Measurements from ENCODE around the gene KCNH8.

The KCNH8 gene

DNA sequence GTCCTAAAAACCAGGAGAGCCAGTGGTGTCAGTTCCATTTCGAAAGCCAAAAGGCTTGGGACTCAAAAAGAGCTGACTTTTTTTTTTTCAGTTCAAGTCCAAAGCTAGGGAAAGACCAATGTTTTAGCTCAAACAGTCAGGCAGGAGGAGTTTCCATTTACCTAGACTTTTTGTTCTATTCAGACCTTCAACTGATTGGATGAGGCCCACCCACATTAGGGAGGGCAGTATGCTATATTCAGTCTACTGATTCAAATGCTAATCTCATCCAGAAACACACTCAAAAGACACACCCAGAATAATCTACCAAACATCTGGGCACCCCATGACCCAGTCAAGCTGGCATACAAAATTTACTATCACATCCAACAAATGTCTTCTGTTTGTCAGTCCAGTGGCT lies 374.0 kb downstream of the KCNH8 start:
- Histone ChIP-seq H4K91ac (ENCODE audit: low read length) (no peak overlapping the region), H2BK12ac (ENCODE audit: low read length in 2 of 2) (no peak overlapping the region), H3K14ac (ENCODE audit: low read length in 2 of 2) (no peak overlapping the region), H4K8ac (ENCODE audit: low read length) (no peak overlapping the region), H2AK5ac (ENCODE audit: low read length, severe bottlenecking) (no peak overlapping the region), H3K27me3 (ENCODE audit: control insufficient read depth in 1 of 2, insufficient read depth in 1 of 2, low read length in 2 of 2) (no peaks in the 10 kb centered on the region), H2BK15ac (ENCODE audit: low read depth, poor library complexity, severe bottlenecking) (no peak overlapping the region), H2BK120ac (ENCODE audit: low read depth, low read length) (no peak overlapping the region), H3K18ac (ENCODE audit: low read depth in 1 of 2, low read length in 2 of 2) (no peak overlapping the region), H3K4me3 (ENCODE audit: insufficient read depth in 1 of 2, low read depth in 1 of 2, low read length in 2 of 2) (no peak overlapping the region), H3K23ac (ENCODE audit: low read length in 2 of 2) (no peak overlapping the region), H2BK5ac (ENCODE audit: low read depth, low read length, poor library complexity, severe bottlenecking) (no peak overlapping the region), H3K9ac (ENCODE audit: low read length) (no peak overlapping the region), H2AFZ (ENCODE audit: low read depth, low read length) (no peak overlapping the region), H3K4me2 (ENCODE audit: low read length, poor library complexity, severe bottlenecking) (no peak overlapping the region), H3K9me3 (ENCODE audit: control insufficient read depth, low read length) (no peaks in the 10 kb centered on the region), H3K36me3 (ENCODE audit: control insufficient read depth in 1 of 2, insufficient read depth in 2 of 2, low read depth in 1 of 2, low read length in 2 of 2) (no peaks in the 10 kb centered on the region), H3K4ac (ENCODE audit: low read depth in 1 of 2, low read length in 2 of 2) (no peak overlapping the region), H3K79me1 (replicated peaks; ENCODE audit: low read length, poor library complexity, severe bottlenecking) (no peaks in the 10 kb centered on the region), H3K27ac (ENCODE audit: low read length, poor library complexity, severe bottlenecking) (no peak overlapping the region), H3K4me1 (ENCODE audit: control insufficient read depth, insufficient read depth, low read depth, low read length) (no peaks in the 10 kb centered on the region)
- 77% methylated on average over 1 of the region's 1 CpG for WGBS
- DNase-seq = no peak

DNA sequence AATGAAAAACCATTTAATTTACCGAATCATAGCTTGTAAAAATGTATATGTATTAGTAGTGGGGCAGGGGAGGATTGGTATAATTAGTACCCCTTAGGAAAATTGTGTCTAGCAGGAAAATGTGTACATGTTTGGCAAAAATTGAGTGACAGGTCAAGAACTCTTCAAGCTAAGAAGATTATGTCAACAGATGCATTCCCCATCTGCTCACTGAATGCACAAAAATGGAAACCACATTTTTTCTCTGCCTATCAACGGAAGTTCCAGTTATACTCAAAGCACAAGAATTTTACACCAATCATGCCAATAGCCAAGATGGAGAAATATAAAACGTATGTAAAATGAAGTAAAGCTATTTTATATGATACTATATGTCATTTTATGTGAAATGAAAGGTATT lies 377.8 kb downstream of the KCNH8 start:
- WGBS = 50% methylated on average over 1 of the region's 3 CpGs
- Histone ChIP-seq H4K8ac (ENCODE audit: low read length) (no peak overlapping the region), H2BK15ac (ENCODE audit: low read depth, poor library complexity, severe bottlenecking) (no peak overlapping the region), H3K27ac (ENCODE audit: low read length, poor library complexity, severe bottlenecking) (no peak overlapping the region), H2BK5ac (ENCODE audit: low read depth, low read length, poor library complexity, severe bottlenecking) (no peak overlapping the region), H3K18ac (ENCODE audit: low read depth in 1 of 2, low read length in 2 of 2) (no peak overlapping the region), H3K4me2 (ENCODE audit: low read length, poor library complexity, severe bottlenecking) (no peak overlapping the region), H2AFZ (ENCODE audit: low read depth, low read length) (no peak overlapping the region), H3K4ac (ENCODE audit: low read depth in 1 of 2, low read length in 2 of 2) (no peak overlapping the region), H4K91ac (ENCODE audit: low read length) (no peak overlapping the region), H3K79me1 (replicated peaks; ENCODE audit: low read length, poor library complexity, severe bottlenecking) (no peaks in the 10 kb centered on the region), H3K23ac (ENCODE audit: low read length in 2 of 2) (no peak overlapping the region), H2BK12ac (ENCODE audit: low read length in 2 of 2) (no peak overlapping the region), H3K9ac (ENCODE audit: low read length) (no peak overlapping the region), H3K9me3 (ENCODE audit: control insufficient read depth, low read length) (peaks cover 3% of the 10 kb centered on the region), H3K14ac (ENCODE audit: low read length in 2 of 2) (no peak overlapping the region), H2BK120ac (ENCODE audit: low read depth, low read length) (no peak overlapping the region), H2AK5ac (ENCODE audit: low read length, severe bottlenecking) (no peak overlapping the region), H3K36me3 (ENCODE audit: control insufficient read depth in 1 of 2, insufficient read depth in 2 of 2, low read depth in 1 of 2, low read length in 2 of 2) (no peaks in the 10 kb centered on the region), H3K27me3 (ENCODE audit: control insufficient read depth in 1 of 2, insufficient read depth in 1 of 2, low read length in 2 of 2) (no peaks in the 10 kb centered on the region), H3K4me1 (ENCODE audit: control insufficient read depth, insufficient read depth, low read depth, low read length) (no peaks in the 10 kb centered on the region), H3K4me3 (ENCODE audit: insufficient read depth in 1 of 2, low read depth in 1 of 2, low read length in 2 of 2) (no peak overlapping the region)
- no peak for DNase-seq

DNA sequence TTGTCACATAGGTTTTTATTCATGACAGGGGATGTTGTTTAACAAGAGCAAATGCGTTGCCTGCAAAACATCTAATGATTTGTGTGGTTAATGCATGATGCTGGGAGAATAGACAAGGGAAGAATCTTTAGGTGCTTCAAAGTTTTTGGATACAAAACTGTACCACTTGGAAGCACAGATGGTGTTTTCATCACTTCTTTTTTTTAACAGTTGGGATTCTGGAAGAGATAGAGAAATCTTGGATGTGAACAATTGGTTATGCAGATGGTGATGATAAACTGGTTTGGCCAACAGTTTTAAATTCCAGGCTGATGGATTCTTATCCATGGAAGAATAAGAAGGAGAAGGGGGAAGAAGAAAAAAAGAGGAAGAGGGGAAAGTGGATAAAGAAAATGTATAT lies 379.4 kb downstream of the KCNH8 start:
- no peak overlapping the region for H2BK12ac ChIP-seq (ENCODE audit: low read length in 2 of 2)
- no peak overlapping the region for H4K91ac ChIP-seq (ENCODE audit: low read length)
- 59% methylated on average over 1 of the region's 1 CpG for WGBS
- no peak for DNase-seq
- no peak overlapping the region for H2AFZ ChIP-seq (ENCODE audit: low read depth, low read length)
- H3K27me3 ChIP-seq (ENCODE audit: control insufficient read depth in 1 of 2, insufficient read depth in 1 of 2, low read length in 2 of 2) = no peaks in the 10 kb centered on the region
- no peak overlapping the region for H3K23ac ChIP-seq (ENCODE audit: low read length in 2 of 2)
- no peak overlapping the region for H4K8ac ChIP-seq (ENCODE audit: low read length)
- H2BK5ac ChIP-seq (ENCODE audit: low read depth, low read length, poor library complexity, severe bottlenecking) = no peak overlapping the region
- no peak overlapping the region for H2BK120ac ChIP-seq (ENCODE audit: low read depth, low read length)
- no peak overlapping the region for H3K4ac ChIP-seq (ENCODE audit: low read depth in 1 of 2, low read length in 2 of 2)
- H3K14ac ChIP-seq (ENCODE audit: low read length in 2 of 2) = no peak overlapping the region
- no peak overlapping the region for H3K4me3 ChIP-seq (ENCODE audit: insufficient read depth in 1 of 2, low read depth in 1 of 2, low read length in 2 of 2)
- no peaks in the 10 kb centered on the region for H3K36me3 ChIP-seq (ENCODE audit: control insufficient read depth in 1 of 2, insufficient read depth in 2 of 2, low read depth in 1 of 2, low read length in 2 of 2)
- H2AK5ac ChIP-seq (ENCODE audit: low read length, severe bottlenecking) = no peak overlapping the region
- H3K4me1 ChIP-seq (ENCODE audit: control insufficient read depth, insufficient read depth, low read depth, low read length) = no peaks in the 10 kb centered on the region
- no peak overlapping the region for H3K18ac ChIP-seq (ENCODE audit: low read depth in 1 of 2, low read length in 2 of 2)
- no peak overlapping the region for H3K4me2 ChIP-seq (ENCODE audit: low read length, poor library complexity, severe bottlenecking)
- no peak overlapping the region for H3K27ac ChIP-seq (ENCODE audit: low read length, poor library complexity, severe bottlenecking)
- no peak overlapping the region for H3K9ac ChIP-seq (ENCODE audit: low read length)
- H3K9me3 ChIP-seq (ENCODE audit: control insufficient read depth, low read length) = peaks cover 3% of the 10 kb centered on the region
- no peaks in the 10 kb centered on the region for H3K79me1 ChIP-seq (replicated peaks; ENCODE audit: low read length, poor library complexity, severe bottlenecking)
- H2BK15ac ChIP-seq (ENCODE audit: low read depth, poor library complexity, severe bottlenecking) = no peak overlapping the region

DNA sequence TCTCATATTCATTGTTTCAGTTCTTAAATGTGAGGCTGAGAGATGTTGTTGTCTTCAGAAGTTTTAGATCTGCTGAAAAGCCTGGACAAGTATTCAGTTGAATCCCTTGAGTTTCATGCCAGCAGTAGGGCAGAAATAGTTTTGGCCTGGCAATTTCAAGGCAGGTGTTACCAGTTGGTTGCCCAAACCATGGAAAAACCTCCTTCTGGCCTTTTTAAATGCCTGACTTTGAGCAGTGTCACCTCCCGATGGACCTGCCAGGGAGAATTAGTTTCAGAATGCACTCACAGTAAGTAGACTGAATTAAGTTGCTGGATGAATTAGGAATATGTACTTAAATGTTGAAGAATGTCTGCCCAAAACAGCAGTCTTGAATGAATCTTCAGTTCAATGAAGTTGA lies 383.1 kb downstream of the KCNH8 start:
- no peak overlapping the region for H2BK12ac ChIP-seq (ENCODE audit: low read length in 2 of 2)
- H4K91ac ChIP-seq (ENCODE audit: low read length) = no peak overlapping the region
- no peaks in the 10 kb centered on the region for H3K36me3 ChIP-seq (ENCODE audit: control insufficient read depth in 1 of 2, insufficient read depth in 2 of 2, low read depth in 1 of 2, low read length in 2 of 2)
- H3K14ac ChIP-seq (ENCODE audit: low read length in 2 of 2) = no peak overlapping the region
- H3K27me3 ChIP-seq (ENCODE audit: control insufficient read depth in 1 of 2, insufficient read depth in 1 of 2, low read length in 2 of 2) = no peaks in the 10 kb centered on the region
- no peak overlapping the region for H2BK120ac ChIP-seq (ENCODE audit: low read depth, low read length)
- no peak overlapping the region for H3K9ac ChIP-seq (ENCODE audit: low read length)
- H3K4me2 ChIP-seq (ENCODE audit: low read length, poor library complexity, severe bottlenecking) = no peak overlapping the region
- no peak overlapping the region for H2BK15ac ChIP-seq (ENCODE audit: low read depth, poor library complexity, severe bottlenecking)
- no peak for DNase-seq
- no peak overlapping the region for H3K4ac ChIP-seq (ENCODE audit: low read depth in 1 of 2, low read length in 2 of 2)
- H3K4me1 ChIP-seq (ENCODE audit: control insufficient read depth, insufficient read depth, low read depth, low read length) = no peaks in the 10 kb centered on the region
- no peak overlapping the region for H3K4me3 ChIP-seq (ENCODE audit: insufficient read depth in 1 of 2, low read depth in 1 of 2, low read length in 2 of 2)
- H3K79me1 ChIP-seq (replicated peaks; ENCODE audit: low read length, poor library complexity, severe bottlenecking) = no peaks in the 10 kb centered on the region
- H3K18ac ChIP-seq (ENCODE audit: low read depth in 1 of 2, low read length in 2 of 2) = no peak overlapping the region
- no peak overlapping the region for H3K23ac ChIP-seq (ENCODE audit: low read length in 2 of 2)
- H2AFZ ChIP-seq (ENCODE audit: low read depth, low read length) = no peak overlapping the region
- 75% methylated on average over 1 of the region's 1 CpG for WGBS
- no peak overlapping the region for H2AK5ac ChIP-seq (ENCODE audit: low read length, severe bottlenecking)
- H4K8ac ChIP-seq (ENCODE audit: low read length) = no peak overlapping the region
- no peak overlapping the region for H3K27ac ChIP-seq (ENCODE audit: low read length, poor library complexity, severe bottlenecking)
- H3K9me3 ChIP-seq (ENCODE audit: control insufficient read depth, low read length) = peaks cover 3% of the 10 kb centered on the region
- no peak overlapping the region for H2BK5ac ChIP-seq (ENCODE audit: low read depth, low read length, poor library complexity, severe bottlenecking)

Data from mesenchymal stem cell (in vitro differentiated cells and primary cell).